ENCODE results near the gene UNC13A. TPM values are rescaled to one million over a fixed set of nuclear protein-coding genes. Genes with fewer than 3 reads are reported as not detected.

The UNC13A gene
- total RNA-seq, 3 donors from 2014 or later: under 0.01 to 0.15 TPM; not detected in 1

DNA sequence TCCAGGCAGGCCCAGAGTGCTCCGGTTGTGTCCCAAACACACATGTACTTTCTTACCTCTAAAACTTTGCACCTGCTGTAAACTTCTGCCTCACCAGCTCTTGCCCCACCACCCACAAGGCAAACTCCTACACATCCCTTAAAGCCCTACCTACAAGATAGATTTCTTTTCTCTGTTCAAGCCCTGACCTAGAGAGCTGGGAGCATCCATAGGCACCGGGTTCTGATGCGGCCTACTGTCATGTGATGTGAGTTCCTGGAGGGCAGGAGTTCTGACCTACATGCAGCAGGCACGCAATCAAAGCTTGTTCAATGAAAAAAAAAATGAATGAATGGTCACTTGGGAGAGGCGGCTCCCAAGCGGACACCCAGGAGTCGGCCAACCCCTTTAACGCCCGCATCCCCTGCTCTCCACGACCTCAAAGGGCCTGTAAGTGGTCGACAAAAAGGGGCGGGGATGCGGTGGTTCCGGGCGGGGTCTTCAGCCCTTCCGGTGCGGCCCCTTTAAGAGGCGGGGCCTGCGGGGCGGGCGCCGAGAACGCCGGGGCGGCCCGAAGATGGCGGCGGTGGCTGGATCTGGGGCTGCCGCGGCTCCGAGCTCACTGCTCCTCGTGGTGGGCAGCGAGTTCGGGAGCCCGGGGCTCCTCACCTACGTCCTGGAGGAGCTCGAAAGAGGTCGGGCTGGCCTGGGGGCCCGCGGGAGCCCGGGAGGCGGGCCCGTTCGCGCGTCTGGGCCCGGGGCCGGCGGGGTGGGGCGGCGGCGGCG, 31.0 kb upstream of the UNC13A start, which contains the start of gene MAP1S:
MAP1S (plus strand) TSS at position 534 of the 765 bp plus-strand sequence; CDS start at position 557, 23 bp downstream.
- H3K36me3 ChIP-seq: no peaks in the 10 kb centered on the region
- H3K9me3 ChIP-seq: no peaks in the 10 kb centered on the region
- peak within 1 kb of the TSS; percentile 84 to 98 (median 96) for H3K4me3 ChIP-seq
- peak in 1 of 2 donors; percentile 24 for DNase-seq (ENCODE audit: low spot score in 2 of 2)
- H3K27me3 ChIP-seq: no peaks in the 10 kb centered on the region
- peak; percentile 66 for TF ChIP-seq POLR2A (IDR thresholded peaks at IDR 0.05)
- TF ChIP-seq, protein P1, sequence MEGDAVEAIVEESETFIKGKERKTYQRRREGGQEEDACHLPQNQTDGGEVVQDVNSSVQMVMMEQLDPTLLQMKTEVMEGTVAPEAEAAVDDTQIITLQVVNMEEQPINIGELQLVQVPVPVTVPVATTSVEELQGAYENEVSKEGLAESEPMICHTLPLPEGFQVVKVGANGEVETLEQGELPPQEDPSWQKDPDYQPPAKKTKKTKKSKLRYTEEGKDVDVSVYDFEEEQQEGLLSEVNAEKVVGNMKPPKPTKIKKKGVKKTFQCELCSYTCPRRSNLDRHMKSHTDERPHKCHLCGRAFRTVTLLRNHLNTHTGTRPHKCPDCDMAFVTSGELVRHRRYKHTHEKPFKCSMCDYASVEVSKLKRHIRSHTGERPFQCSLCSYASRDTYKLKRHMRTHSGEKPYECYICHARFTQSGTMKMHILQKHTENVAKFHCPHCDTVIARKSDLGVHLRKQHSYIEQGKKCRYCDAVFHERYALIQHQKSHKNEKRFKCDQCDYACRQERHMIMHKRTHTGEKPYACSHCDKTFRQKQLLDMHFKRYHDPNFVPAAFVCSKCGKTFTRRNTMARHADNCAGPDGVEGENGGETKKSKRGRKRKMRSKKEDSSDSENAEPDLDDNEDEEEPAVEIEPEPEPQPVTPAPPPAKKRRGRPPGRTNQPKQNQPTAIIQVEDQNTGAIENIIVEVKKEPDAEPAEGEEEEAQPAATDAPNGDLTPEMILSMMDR (IDR thresholded peaks at IDR 0.05): no peak
- peak in 2 of 3 donors; percentile 52 to 75 for TF ChIP-seq POLR2AphosphoS5 (IDR thresholded peaks at IDR 0.05)
- intact Hi-C loops (cut with DNase I; ENCODE audit: low total_unique reads): no loop called here
- H3K27ac ChIP-seq: peak within 1 kb of the TSS; percentile 79 to 88
- peaks cover 12 to 29% of the 10 kb centered on the region in 2 donors for H3K4me1 ChIP-seq

DNA sequence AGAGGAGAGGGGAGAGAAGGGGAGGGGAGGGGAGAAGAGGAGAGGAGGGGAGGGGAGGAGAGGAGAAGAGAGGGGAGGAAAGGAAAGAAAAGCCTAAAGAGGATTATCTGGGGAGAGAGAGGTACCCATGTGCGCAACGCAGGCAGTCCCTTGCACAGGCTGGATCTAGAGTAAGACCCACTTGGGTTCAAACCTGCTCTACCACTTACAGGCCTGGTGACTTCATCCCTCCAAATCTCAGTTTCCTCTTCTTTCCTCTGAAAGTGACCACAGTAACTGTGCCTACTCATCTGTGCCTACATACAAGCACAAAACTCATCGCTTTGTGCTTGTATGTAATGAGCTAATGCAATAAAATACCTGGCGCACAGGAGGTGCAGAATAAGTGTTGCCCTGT, 30.4 kb upstream of the UNC13A start:
- Histone ChIP-seq H3K4me3 (peak overlapping the region in 2 of 3 donors; percentile 84 to 96), H3K27me3 (no peaks in the 10 kb centered on the region), H3K27ac (peak overlapping the region in 1 of 2 donors; percentile 79), H3K4me1 (peaks cover 12 to 29% of the 10 kb centered on the region in 2 donors), H3K36me3 (no peaks in the 10 kb centered on the region), H3K9me3 (no peaks in the 10 kb centered on the region)
- TF ChIP-seq, protein P1 (IDR thresholded peaks at IDR 0.05): no peak
- TF ChIP-seq POLR2A (IDR thresholded peaks at IDR 0.05) (no peak), POLR2AphosphoS5 (IDR thresholded peaks at IDR 0.05) (no peak)
- intact Hi-C loops (cut with DNase I; ENCODE audit: low total_unique reads): no loop called here
- no peak for DNase-seq (ENCODE audit: low spot score in 2 of 2)

DNA sequence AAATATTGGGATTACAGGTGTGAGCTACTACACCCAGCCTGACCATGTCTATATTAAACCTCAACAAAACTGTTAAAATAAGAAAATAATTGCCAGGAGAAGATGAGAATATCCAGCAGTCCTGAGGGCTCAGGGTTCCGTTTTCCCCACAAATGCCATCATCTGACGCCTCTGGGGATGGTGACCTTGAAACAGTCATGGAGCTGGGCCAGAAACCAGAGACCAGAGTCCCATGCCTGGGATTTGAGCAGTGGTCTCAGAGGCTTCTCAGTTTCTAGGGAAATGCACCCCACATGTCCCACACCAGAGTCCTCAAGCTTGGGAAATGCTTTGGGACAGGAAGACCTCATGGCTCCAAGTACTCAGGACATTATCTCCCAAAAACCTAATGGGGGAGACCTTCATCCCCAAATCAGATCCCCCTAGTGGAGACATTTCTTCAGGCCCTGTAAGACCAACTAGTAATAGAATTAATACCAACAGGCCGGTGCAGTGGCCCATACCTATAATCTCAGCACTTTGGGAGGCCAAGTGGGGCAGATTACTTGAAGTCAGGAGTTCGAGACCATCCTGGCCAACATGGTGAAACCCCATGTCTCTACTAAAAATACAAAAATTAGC, 28.3 kb upstream of the UNC13A start:
- Histone ChIP-seq H3K4me3 (no peak overlapping the region), H3K4me1 (peaks cover 12 to 24% of the 10 kb centered on the region in 2 donors), H3K27ac (peak overlapping the region in 1 of 2 donors; percentile 73), H3K36me3 (no peaks in the 10 kb centered on the region), H3K9me3 (no peaks in the 10 kb centered on the region), H3K27me3 (no peaks in the 10 kb centered on the region)
- no peak for DNase-seq (ENCODE audit: low spot score in 2 of 2)
- TF ChIP-seq POLR2A (IDR thresholded peaks at IDR 0.05) (no peak), POLR2AphosphoS5 (IDR thresholded peaks at IDR 0.05) (no peak)
- TF ChIP-seq, protein P1 (IDR thresholded peaks at IDR 0.05): no peak
- intact Hi-C loops (cut with DNase I; ENCODE audit: low total_unique reads): no loop called here

DNA sequence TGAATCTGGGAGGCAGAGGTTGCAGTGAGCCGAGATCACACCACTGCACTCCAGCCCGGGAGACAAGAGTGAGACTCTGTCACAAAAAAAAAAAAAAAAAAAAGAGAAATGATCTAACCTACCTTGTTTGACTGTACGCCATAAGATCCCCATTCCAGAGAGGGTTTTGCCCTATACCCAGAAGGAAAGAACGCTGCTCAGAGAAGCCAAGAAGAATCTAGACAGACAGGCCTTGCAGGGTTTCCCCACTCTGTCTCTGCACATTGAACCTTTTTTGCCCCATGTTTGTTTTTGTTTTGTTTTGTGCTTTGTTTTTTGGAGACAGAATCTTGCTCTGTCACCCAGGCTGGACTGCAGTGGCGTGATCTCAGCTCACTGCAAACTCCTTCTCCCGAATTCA, 23.7 kb upstream of the UNC13A start:
- Histone ChIP-seq H3K4me1 (no peaks in the 10 kb centered on the region), H3K27me3 (no peaks in the 10 kb centered on the region), H3K36me3 (no peaks in the 10 kb centered on the region), H3K9me3 (no peaks in the 10 kb centered on the region), H3K27ac (peak overlapping the region; percentile 50 to 65), H3K4me3 (no peak overlapping the region)
- intact Hi-C loops (cut with DNase I; ENCODE audit: low total_unique reads): loop anchor here (5.0 kb wide), 1 partner anchor 45 kb away; no protein-coding TSS in a partner anchor
- TF ChIP-seq POLR2AphosphoS5 (IDR thresholded peaks at IDR 0.05) (no peak), POLR2A (IDR thresholded peaks at IDR 0.05) (no peak)
- TF ChIP-seq, protein P1 (IDR thresholded peaks at IDR 0.05): no peak
- DNase-seq (ENCODE audit: low spot score in 2 of 2): no peak

DNA sequence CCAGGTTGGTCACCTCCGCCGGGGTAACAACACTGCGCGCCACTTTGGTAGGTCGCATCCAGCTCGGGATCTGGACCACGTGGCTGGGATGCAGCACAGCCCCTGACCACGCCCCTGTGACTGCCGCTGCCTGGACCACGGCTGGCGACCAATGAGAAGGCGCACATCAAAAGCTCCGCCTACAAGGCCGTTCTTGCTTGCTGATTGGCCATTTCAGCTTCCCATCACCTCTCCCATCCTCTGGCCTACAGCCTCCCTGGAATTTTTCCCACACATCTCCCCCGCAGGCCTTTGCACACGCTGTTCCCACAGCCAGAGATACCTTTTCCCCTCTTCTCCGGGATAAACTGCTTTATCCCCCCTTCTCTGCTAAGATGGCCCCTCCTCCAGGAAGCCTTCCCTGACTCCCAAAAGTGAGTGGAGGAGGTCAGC, 18.6 kb upstream of the UNC13A start:
- DNase-seq (ENCODE audit: low spot score in 2 of 2): no peak
- intact Hi-C loops (cut with DNase I; ENCODE audit: low total_unique reads): no loop called here
- TF ChIP-seq, protein P1 (IDR thresholded peaks at IDR 0.05): no peak
- TF ChIP-seq POLR2AphosphoS5 (IDR thresholded peaks at IDR 0.05) (no peak), POLR2A (IDR thresholded peaks at IDR 0.05) (no peak)
- Histone ChIP-seq H3K36me3 (no peaks in the 10 kb centered on the region), H3K9me3 (no peaks in the 10 kb centered on the region), H3K27me3 (no peaks in the 10 kb centered on the region), H3K4me3 (no peak overlapping the region), H3K27ac (no peak overlapping the region), H3K4me1 (no peaks in the 10 kb centered on the region)
